NB4 (cell line): ENCODE data around the gene SHANK2.

Source experiments
- CTCF ChIP-seq: IDR thresholded peaks from one replicate; pipeline ENCODE4 v1.5.1; 2012; ENCODE audit warnings: low read depth, low read length
- POLR2A ChIP-seq: IDR thresholded peaks from 2 replicates; pipeline ENCODE4 v1.6.1; 2011; ENCODE audit warnings: mild to moderate bottlenecking; ENCODE audit not compliant: insufficient read length; ENCODE audit errors: extremely low read depth

GRCh38 chr11:71246559-71246958 is 5.8 kb downstream of the SHANK2 start:
- TF ChIP-seq POLR2A (no peak), CTCF (no peak)
